Kidney (tissue), 14 donors: Measurements from ENCODE around the gene DCP1A. TPM values are rescaled to one million over a fixed set of nuclear protein-coding genes. Genes with fewer than 3 reads are reported as not detected.

Experiments
- DNase-seq, 5 donors: peaks; one replicate each; pipeline ENCODE4 v3.0.0-alpha.2; 2013 to 2020
- FAIRE-seq: peaks from 2 replicates; lab custom pipeline; 2012; peaks lifted over from hg19 to GRCh38; lab: Jason Lieb, UNC
- H3K27ac ChIP-seq, 2 donors: one replicate each; pipeline ENCODE4 v1.7.0; 2013; ENCODE audit warnings: low read depth in 2 of 2, low read length in 2 of 2, inconsistent platforms in 1 of 2
- H3K27me3 ChIP-seq: one replicate; pipeline ENCODE4 v1.7.1; 2013; ENCODE audit warnings: low read length, inconsistent platforms; ENCODE audit not compliant: control insufficient read depth, insufficient read depth
- H3K36me3 ChIP-seq, 3 donors: one replicate each; pipeline versions ENCODE4 v1.7.0 to v1.7.1; 2013; ENCODE audit warnings: low read length in 3 of 3, control low read depth in 1 of 3, inconsistent platforms in 1 of 3; ENCODE audit not compliant: insufficient read depth in 3 of 3, control insufficient read depth in 2 of 3
- H3K4me1 ChIP-seq, 3 donors: one replicate each; pipeline versions ENCODE4 v1.7.0 to v1.7.1; 2013; ENCODE audit warnings: low read length in 3 of 3, inconsistent platforms in 1 of 3, low read depth in 1 of 3; ENCODE audit not compliant: control insufficient read depth in 2 of 3, insufficient read depth in 2 of 3
- H3K4me3 ChIP-seq, 3 donors: one replicate each; pipeline versions ENCODE4 v1.7.0 to v1.8.1; 2013; ENCODE audit warnings: low read length in 3 of 3, control low read depth in 1 of 3, inconsistent platforms in 1 of 3
- H3K9ac ChIP-seq, 3 donors: one replicate each; pipeline versions ENCODE4 v1.7.0 to v1.7.1; 2013; ENCODE audit warnings: low read length in 3 of 3, control low read depth in 1 of 3, inconsistent platforms in 1 of 3
- H3K9me3 ChIP-seq, 3 donors: one replicate each; pipeline versions ENCODE4 v1.7.0 to v1.7.1; 2013; ENCODE audit warnings: low read length in 3 of 3, control low read depth in 1 of 3, inconsistent platforms in 1 of 3; ENCODE audit not compliant: control insufficient read depth in 2 of 3, insufficient read depth in 1 of 3
- intact Hi-C: fragments of 100-400 bp; cut with DNase I; formaldehyde crosslinking; loops from one replicate; pipeline ENCODE4 v1.11.1; 2022
- polyA plus RNA-seq: library from polyadenylated mRNA; stranded (reverse); fragments of 350-450 nt; fragmentation: Illumina TruSeq; extraction: RNeasy Lipid Tissue Mini Kit (QIAGEN cat#74804); gene quantifications from one replicate; pipeline ENCODE4 v1.2.3, GENCODE V29; 2014; ENCODE audit warnings: low read depth, low replicate concordance; ENCODE audit not compliant: insufficient read depth
- total RNA-seq: library from RNA; stranded (reverse); fragmentation: NEBNext Ultra II Directional; extraction: Animal tissue kit (Norgen Biotek cat#: 25700); gene quantifications from one replicate; pipeline ENCODE4 v1.2.1, GENCODE V29; 2021
- TF ChIP-seq, protein P1 (sequence below): IDR thresholded peaks from 3 replicates; pipeline ENCODE4 v1.5.1; 2012; ENCODE audit warnings: mild to moderate bottlenecking, moderate library complexity, borderline replicate concordance; ENCODE audit not compliant: insufficient read depth; ENCODE audit errors: extremely low read depth
- donor health status: control.
- donor health status: control.
- donor health status: control.
- donor health status: control.
- donor health status: control.
- donor health status: DM: yes; HTN: yes; CAD: no.
- donor health status: Normal renal cell carcinoma (clear cell type).

The DCP1A gene
- total and polyA plus RNA-seq, 2 donors from 2014 or later: 4.9 to 21.0 TPM

DNA sequence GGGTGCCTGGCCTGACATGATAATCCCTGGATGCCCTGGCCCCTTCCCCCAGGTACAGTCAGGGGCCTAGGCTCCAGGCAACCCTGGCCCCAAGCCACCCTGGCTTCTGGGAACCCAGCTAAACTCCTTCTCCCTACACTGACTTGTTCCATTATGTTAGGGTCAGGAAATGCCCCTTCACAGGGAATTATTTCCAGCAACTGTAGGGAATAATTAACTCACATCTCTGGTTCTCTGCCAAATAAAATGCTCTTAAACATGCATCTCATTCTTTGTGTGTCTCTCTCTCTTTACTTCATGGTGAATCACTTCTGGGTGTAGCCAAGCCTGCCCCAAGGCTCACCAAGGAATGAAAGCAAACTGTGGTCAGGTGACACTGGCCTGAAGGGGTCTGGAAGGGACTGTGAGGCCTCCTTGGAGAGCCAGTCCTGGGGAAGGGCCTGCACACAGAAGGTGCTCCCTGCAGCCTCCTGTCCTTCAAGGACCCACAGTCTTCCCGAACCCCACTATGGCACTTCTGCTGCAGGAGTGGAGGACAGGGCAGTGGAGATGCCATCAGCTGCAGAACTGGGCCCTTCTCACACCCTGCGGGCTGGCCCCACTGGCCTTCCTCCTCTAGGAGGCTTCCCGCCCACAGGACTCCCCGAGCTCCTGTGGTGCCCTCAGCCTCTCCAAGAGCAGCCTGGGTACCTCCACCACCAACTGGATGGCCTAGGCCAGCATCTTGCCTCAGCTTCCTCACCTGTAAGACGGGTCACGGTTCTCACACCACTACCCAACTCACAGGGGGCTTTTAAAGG is 109.1 kb downstream of the DCP1A start:
- peaks cover 0 to 36% (median 17%) of the 10 kb centered on the region in 3 donors for H3K36me3 ChIP-seq
- TF ChIP-seq, protein P1, sequence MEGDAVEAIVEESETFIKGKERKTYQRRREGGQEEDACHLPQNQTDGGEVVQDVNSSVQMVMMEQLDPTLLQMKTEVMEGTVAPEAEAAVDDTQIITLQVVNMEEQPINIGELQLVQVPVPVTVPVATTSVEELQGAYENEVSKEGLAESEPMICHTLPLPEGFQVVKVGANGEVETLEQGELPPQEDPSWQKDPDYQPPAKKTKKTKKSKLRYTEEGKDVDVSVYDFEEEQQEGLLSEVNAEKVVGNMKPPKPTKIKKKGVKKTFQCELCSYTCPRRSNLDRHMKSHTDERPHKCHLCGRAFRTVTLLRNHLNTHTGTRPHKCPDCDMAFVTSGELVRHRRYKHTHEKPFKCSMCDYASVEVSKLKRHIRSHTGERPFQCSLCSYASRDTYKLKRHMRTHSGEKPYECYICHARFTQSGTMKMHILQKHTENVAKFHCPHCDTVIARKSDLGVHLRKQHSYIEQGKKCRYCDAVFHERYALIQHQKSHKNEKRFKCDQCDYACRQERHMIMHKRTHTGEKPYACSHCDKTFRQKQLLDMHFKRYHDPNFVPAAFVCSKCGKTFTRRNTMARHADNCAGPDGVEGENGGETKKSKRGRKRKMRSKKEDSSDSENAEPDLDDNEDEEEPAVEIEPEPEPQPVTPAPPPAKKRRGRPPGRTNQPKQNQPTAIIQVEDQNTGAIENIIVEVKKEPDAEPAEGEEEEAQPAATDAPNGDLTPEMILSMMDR: no peak
- no peaks in the 10 kb centered on the region for H3K9me3 ChIP-seq
- no peak overlapping the region for H3K9ac ChIP-seq
- peak overlapping the region; percentile 79 to 82 for H3K27ac ChIP-seq
- intact Hi-C loops: no loop called here
- H3K4me3 ChIP-seq: no peak overlapping the region
- DNase-seq (peak in 4 of 5 donors; percentile 40 to 89 (median 86)), FAIRE-seq (peak; percentile 97)
- H3K27me3 ChIP-seq: no peaks in the 10 kb centered on the region
- peaks cover 2 to 32% (median 31%) of the 10 kb centered on the region in 3 donors for H3K4me1 ChIP-seq

DNA sequence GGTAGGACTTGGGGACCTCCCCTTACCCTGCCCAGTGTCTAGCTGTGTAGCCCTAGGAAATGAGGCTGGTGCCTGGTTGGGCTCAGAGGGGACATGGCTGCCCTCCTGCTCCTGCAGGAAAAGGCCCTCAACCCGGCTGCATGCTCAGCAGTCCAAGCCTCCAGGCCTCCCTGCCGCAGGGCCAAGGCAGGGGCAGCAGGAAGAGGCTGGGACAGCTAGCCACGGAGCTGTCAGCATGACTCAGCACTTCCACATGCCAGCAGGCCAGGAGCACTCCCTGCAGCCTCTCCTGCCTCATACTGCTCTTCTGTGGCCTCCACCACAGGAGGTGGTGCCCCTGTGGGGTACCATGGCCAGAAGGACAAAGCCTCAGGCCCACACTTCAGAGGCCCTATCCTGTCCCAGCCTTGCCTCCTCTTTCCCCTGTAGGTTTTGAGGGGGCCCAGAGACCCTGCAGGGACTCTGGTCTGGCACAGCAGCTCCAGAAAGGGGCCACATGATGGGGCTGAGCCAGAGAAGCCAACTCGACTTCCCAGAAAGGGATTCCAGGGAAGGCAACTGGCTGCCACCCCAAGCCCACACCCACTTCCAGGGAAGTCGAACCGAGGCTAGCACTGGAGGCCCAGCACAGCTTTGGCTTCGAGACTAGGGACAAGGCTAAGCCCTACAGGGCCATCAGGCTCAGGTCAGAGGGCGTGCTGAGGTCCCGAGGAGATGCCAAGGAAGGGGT is 111.1 kb downstream of the DCP1A start:
- TF ChIP-seq, protein P1: no peak
- no peak overlapping the region for H3K4me3 ChIP-seq
- intact Hi-C loops: no loop called here
- FAIRE-seq (no peak), DNase-seq (peak in 2 of 5 donors; percentile 39 to 93)
- H3K36me3 ChIP-seq: peaks cover 0 to 29% (median 19%) of the 10 kb centered on the region in 3 donors
- no peaks in the 10 kb centered on the region for H3K27me3 ChIP-seq
- H3K9ac ChIP-seq: peak overlapping the region in 1 of 3 donors; percentile 13
- H3K27ac ChIP-seq: peak overlapping the region; percentile 71 to 80
- peaks cover 2 to 26% (median 26%) of the 10 kb centered on the region in 3 donors for H3K4me1 ChIP-seq
- no peaks in the 10 kb centered on the region for H3K9me3 ChIP-seq

GRCh38 chr3:53235545-53235944 is 111.8 kb downstream of the DCP1A start:
- peaks cover 2 to 26% (median 26%) of the 10 kb centered on the region in 3 donors for H3K4me1 ChIP-seq
- intact Hi-C loops: no loop called here
- FAIRE-seq (no peak), DNase-seq (no peak)
- H3K27me3 ChIP-seq: no peaks in the 10 kb centered on the region
- peak overlapping the region in 1 of 3 donors; percentile 13 for H3K9ac ChIP-seq
- H3K4me3 ChIP-seq: no peak overlapping the region
- TF ChIP-seq, protein P1: no peak
- peaks cover 0 to 31% (median 20%) of the 10 kb centered on the region in 3 donors for H3K36me3 ChIP-seq
- no peaks in the 10 kb centered on the region for H3K9me3 ChIP-seq
- H3K27ac ChIP-seq: peak overlapping the region in 1 of 2 donors; percentile 80
